ENCODE measurements around the gene IMP4.

Gene IMP4

GRCh38 chr2:130377491-130377890 lies 34.8 kb downstream of the IMP4 start:
- Histone ChIP-seq H3K27ac (ENCODE audit: extremely low read depth, low read depth, low read length) (no peak overlapping the region), H3K36me3 (ENCODE audit: control insufficient read depth in 2 of 2, insufficient read depth in 1 of 2, low read length in 2 of 2) (peaks cover 0 to 6% of the 10 kb centered on the region in 2 experiments; a peak in 1 of 3 replicates), H3K4me1 (ENCODE audit: control insufficient read depth, insufficient read depth, low read length) (no peaks in the 10 kb centered on the region), H3K4me3 (ENCODE audit: low read depth, low read length) (no peak overlapping the region), H3K9me3 (ENCODE audit: control insufficient read depth, insufficient read depth, low read depth, low read length) (no peaks in the 10 kb centered on the region)
- ChIA-PET POLR2A (interaction anchor here (1.7 kb wide), 1 partner anchor 13 kb away, joined by 11 read pairs; no protein-coding TSS in a partner anchor), CTCF (no interaction called here)
- TF ChIP-seq KLF17 (tag by site-specific recombination; IDR thresholded peaks at IDR 0.05) (no peak), SCRT2 (tag by site-specific recombination; IDR thresholded peaks at IDR 0.05) (no peak), ELK4 (IDR thresholded peaks at IDR 0.05; ENCODE audit: borderline replicate concordance, low read depth, low read length) (no peak), ZNF10 (tag by site-specific recombination; IDR thresholded peaks at IDR 0.05) (no peak), ZNF394 (tag by site-specific recombination; IDR thresholded peaks at IDR 0.05; ENCODE audit: borderline replicate concordance) (no peak), ZNF776 (tag by site-specific recombination; IDR thresholded peaks at IDR 0.05; ENCODE audit: borderline replicate concordance) (no peak), ZSCAN16 (tag by site-specific recombination; IDR thresholded peaks at IDR 0.05) (no peak)

- ChIA-PET CTCF (interaction anchor here (0.9 to 1.8 kb wide), 2 partner anchors 9 to 23 kb away, joined by 3 to 7 read pairs; partner anchors contain the start of gene PTPN18), POLR2A (no interaction called here)
- no peaks in the 10 kb centered on the region for H3K9me3 ChIP-seq (ENCODE audit: control insufficient read depth, insufficient read depth, low read depth, low read length)
- no peak for TF ChIP-seq ZSCAN30 (tag by site-specific recombination; IDR thresholded peaks at IDR 0.05)
- TF ChIP-seq OSR2 (tag by site-specific recombination; IDR thresholded peaks at IDR 0.05) = no peak
- TF ChIP-seq CTCF (tag by site-specific recombination; IDR thresholded peaks at IDR 0.05) = no peak
- no peak for TF ChIP-seq ZNF146 (tag by site-specific recombination; IDR thresholded peaks at IDR 0.05)
- no peak for TF ChIP-seq ZNF169 (tag by site-specific recombination; IDR thresholded peaks at IDR 0.05)
- TF ChIP-seq ZSCAN5A (tag by site-specific recombination; IDR thresholded peaks at IDR 0.05) = no peak
- H3K27ac ChIP-seq (ENCODE audit: extremely low read depth, low read depth, low read length) = no peak overlapping the region
- no peaks in the 10 kb centered on the region for H3K4me1 ChIP-seq (ENCODE audit: control insufficient read depth, insufficient read depth, low read length)
- H3K36me3 ChIP-seq (ENCODE audit: control insufficient read depth in 2 of 2, insufficient read depth in 1 of 2, low read length in 2 of 2) = peaks cover 0 to 6% of the 10 kb centered on the region in 2 experiments; a peak in 1 of 3 replicates
- no peak overlapping the region for H3K4me3 ChIP-seq (ENCODE audit: low read depth, low read length)
These were observed 35.7 kb downstream of the IMP4 start for GRCh38 chr2:130378206-130378897.

GRCh38 chr2:130378898-130379214 lies 36.2 kb downstream of the IMP4 start:
- no peak overlapping the region for H3K27ac ChIP-seq (ENCODE audit: extremely low read depth, low read depth, low read length)
- POLR2A ChIA-PET = interaction anchor here (0.5 kb wide), 1 partner anchor 1506 kb away, joined by 4 read pairs; no protein-coding TSS in a partner anchor
- no peak for TF ChIP-seq AEBP2 (tag by site-specific recombination; IDR thresholded peaks at IDR 0.05; ENCODE audit: borderline replicate concordance)
- no peak for TF ChIP-seq ZNF146 (tag by site-specific recombination; IDR thresholded peaks at IDR 0.05)
- TF ChIP-seq ZNF391 (tag by site-specific recombination; IDR thresholded peaks at IDR 0.05; ENCODE audit: borderline replicate concordance, low read depth) = no peak
- TF ChIP-seq ZNF280D (tag by site-specific recombination; IDR thresholded peaks at IDR 0.05) = no peak
- no peak for TF ChIP-seq ZNF560 (tag by site-specific recombination; IDR thresholded peaks at IDR 0.05; ENCODE audit: borderline replicate concordance)
- TF ChIP-seq ZNF677 (tag by site-specific recombination; IDR thresholded peaks at IDR 0.05) = no peak
- no peak for TF ChIP-seq ZNF19 (tag by site-specific recombination; IDR thresholded peaks at IDR 0.05; ENCODE audit: low read depth)
- no peak for TF ChIP-seq ZNF175 (tag by site-specific recombination; IDR thresholded peaks at IDR 0.05)

More at GRCh38 chr2:130378898-130379214, 36.2 kb downstream of the IMP4 start:
- no peaks in the 10 kb centered on the region for H3K9me3 ChIP-seq (ENCODE audit: control insufficient read depth, insufficient read depth, low read depth, low read length)
- peaks cover 0 to 6% of the 10 kb centered on the region in 2 experiments; a peak in 1 of 3 replicates for H3K36me3 ChIP-seq (ENCODE audit: control insufficient read depth in 2 of 2, insufficient read depth in 1 of 2, low read length in 2 of 2)
- H3K4me1 ChIP-seq (ENCODE audit: control insufficient read depth, insufficient read depth, low read length) = no peaks in the 10 kb centered on the region
- no peak overlapping the region for H3K4me3 ChIP-seq (ENCODE audit: low read depth, low read length)
- CTCF ChIA-PET = interaction anchor here (0.9 to 1.8 kb wide), 2 partner anchors 9 to 23 kb away, joined by 3 to 7 read pairs; partner anchors contain the start of gene PTPN18
